T-helper 2 cell treated with Interferon-gamma antibody and Interleukin-4, amounts not matched to agents 5 μg/mL and 100 μg/mL, for 36 hours (primary cell): ENCODE data around the gene KLHL22.

Experiments used
- DNase-seq: peaks from one replicate; pipeline ENCODE4 v3.0.0; 2021; ENCODE audit warnings: low spot score
- H3K27ac Mint-ChIP-seq: one replicate; pipeline ENCODE4 v1.8.0; 2021; ENCODE audit warnings: mild to moderate bottlenecking, mixed read lengths
- H3K27me3 Mint-ChIP-seq: one replicate; pipeline ENCODE4 v1.8.0; 2021; ENCODE audit warnings: low read depth, mixed read lengths
- H3K36me3 Mint-ChIP-seq: one replicate; pipeline ENCODE4 v1.8.0; 2021; ENCODE audit warnings: low read depth, mixed read lengths
- H3K4me1 Mint-ChIP-seq: one replicate; pipeline ENCODE4 v1.8.0; 2021; ENCODE audit warnings: low read depth, mixed read lengths
- H3K4me3 Mint-ChIP-seq: one replicate; pipeline ENCODE4 v1.8.0; 2022; ENCODE audit warnings: mild to moderate bottlenecking, moderate library complexity, mixed read lengths
- H3K9me3 Mint-ChIP-seq: one replicate; pipeline ENCODE4 v1.8.0; 2021; ENCODE audit warnings: mixed read lengths

Gene KLHL22

DNA sequence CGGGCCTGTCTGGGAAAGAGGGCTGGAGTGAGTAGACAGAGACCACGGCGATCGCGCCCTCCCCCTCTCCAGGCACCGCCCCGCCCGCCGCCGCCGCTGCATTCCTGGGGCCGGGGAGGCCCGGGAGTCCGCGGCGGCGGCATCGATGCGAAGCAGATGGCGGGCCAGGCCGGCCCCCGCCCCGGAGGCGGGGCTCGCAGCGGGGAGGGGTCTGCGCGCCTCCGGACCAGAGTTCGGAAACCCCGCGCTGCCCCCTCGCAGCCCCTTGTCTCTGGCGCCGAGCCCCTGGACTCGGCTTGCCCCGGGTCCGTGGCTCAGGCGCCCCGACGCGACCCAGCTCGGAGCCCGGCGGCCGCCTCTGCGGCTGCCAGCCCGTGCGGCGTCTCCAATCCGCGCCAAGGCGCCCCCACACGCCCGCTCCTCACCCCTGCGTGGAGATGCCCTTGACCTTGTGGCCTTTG is 59.3 kb downstream of the KLHL22 start:
- no peak for DNase-seq
- H3K4me3 Mint-ChIP-seq: peak overlapping the region; percentile 67
- H3K4me1 Mint-ChIP-seq: peaks cover 6% of the 10 kb centered on the region
- no peak overlapping the region for H3K27ac Mint-ChIP-seq
- H3K36me3 Mint-ChIP-seq: peaks cover 8% of the 10 kb centered on the region
- H3K9me3 Mint-ChIP-seq: no peaks in the 10 kb centered on the region
- H3K27me3 Mint-ChIP-seq: peaks cover 66% of the 10 kb centered on the region

DNA sequence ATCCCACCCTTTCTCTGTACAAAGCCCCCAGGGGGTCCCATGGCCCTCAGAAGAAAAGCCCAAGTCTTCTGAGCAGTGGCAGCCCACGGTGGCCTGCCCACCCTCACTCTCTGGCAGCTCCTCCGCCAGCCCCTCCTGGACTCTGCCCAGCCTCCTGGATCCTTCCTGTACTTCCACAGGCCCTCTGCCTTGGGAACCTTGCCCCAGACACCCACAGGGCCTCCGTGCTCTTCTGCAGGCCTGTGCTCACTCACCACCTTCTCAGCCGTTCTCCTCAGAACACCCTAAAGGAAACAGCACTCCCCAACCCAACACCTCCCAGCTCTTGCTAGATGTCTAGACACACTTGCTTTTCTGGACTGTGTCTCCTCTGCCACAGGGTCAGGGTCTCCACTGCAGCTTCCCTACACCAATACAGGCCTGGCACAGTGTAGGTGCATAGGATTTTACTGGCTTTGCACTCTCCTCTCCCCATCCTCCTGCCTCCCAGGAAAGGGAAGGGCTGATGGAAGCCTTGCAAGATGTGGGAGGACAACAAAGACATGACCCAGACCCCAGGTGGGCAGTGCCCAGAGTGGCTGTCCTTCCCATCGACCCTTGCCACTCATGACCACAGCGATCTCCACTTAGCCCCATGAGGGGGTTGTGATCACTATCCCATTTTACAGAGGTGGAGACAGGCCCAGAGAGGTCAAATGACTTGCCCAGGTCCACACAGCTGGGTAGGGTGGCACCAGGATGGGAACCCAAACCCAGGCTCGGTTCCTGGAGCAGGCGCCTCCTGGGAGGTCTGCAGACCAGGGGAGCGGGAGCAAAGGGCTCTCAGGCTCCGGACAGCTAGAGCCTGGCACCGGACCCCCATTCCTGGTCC is 59.9 kb downstream of the KLHL22 start:
- peaks cover 8% of the 10 kb centered on the region for H3K36me3 Mint-ChIP-seq
- H3K4me3 Mint-ChIP-seq: no peak overlapping the region
- H3K27ac Mint-ChIP-seq: no peak overlapping the region
- peaks cover 68% of the 10 kb centered on the region for H3K27me3 Mint-ChIP-seq
- H3K4me1 Mint-ChIP-seq: peaks cover 6% of the 10 kb centered on the region
- DNase-seq: no peak
- H3K9me3 Mint-ChIP-seq: no peaks in the 10 kb centered on the region

DNA sequence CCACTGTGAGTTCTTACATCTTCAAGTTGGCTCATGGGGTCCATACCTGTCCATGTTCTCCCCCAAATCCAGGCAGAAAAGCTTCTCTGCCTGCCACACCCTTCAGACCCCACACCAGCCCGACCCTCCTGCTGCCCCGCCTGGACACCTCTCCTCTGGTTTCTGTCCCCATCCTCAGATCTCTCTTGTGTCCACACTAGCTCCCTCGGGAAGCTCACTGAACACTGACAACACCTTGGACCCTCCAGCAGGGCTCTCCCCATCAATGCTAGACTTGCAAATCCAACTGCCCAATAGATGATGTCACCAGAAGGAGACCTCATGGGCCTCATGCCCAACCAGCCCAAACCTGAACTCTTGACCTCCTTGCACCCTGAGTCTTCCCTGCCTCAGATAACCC is 60.8 kb downstream of the KLHL22 start:
- H3K4me3 Mint-ChIP-seq: no peak overlapping the region
- DNase-seq: no peak
- peaks cover 8% of the 10 kb centered on the region for H3K36me3 Mint-ChIP-seq
- H3K9me3 Mint-ChIP-seq: no peaks in the 10 kb centered on the region
- no peak overlapping the region for H3K27ac Mint-ChIP-seq
- peaks cover 6% of the 10 kb centered on the region for H3K4me1 Mint-ChIP-seq
- H3K27me3 Mint-ChIP-seq: peaks cover 73% of the 10 kb centered on the region

DNA sequence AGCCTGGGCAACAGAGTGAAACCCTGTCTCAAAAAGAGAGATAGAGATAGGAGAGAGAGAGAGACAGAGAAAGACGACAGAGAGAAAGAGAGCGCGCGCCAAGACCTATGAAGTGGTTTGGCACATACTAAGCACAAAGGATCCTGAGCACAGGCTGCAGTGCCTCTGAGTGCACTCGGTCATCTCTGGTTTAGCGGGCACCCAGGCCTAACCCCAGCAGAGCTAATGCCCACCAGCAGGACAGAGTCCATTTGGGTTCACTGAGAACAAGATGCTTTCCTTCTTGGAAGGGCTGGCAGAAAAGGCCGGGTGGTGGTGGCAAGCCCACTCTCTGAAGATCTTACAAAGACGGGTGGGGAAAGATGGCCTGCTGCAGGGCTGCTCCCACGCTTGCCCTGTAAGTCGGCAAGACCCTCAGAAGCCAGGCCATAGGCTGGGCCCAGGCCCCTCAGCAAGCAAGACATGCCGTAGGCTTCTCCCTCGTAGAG is 61.3 kb downstream of the KLHL22 start:
- no peaks in the 10 kb centered on the region for H3K9me3 Mint-ChIP-seq
- no peak overlapping the region for H3K4me3 Mint-ChIP-seq
- H3K27ac Mint-ChIP-seq: no peak overlapping the region
- DNase-seq: no peak
- H3K27me3 Mint-ChIP-seq: peaks cover 70% of the 10 kb centered on the region
- peaks cover 6% of the 10 kb centered on the region for H3K4me1 Mint-ChIP-seq
- peaks cover 5% of the 10 kb centered on the region for H3K36me3 Mint-ChIP-seq

DNA sequence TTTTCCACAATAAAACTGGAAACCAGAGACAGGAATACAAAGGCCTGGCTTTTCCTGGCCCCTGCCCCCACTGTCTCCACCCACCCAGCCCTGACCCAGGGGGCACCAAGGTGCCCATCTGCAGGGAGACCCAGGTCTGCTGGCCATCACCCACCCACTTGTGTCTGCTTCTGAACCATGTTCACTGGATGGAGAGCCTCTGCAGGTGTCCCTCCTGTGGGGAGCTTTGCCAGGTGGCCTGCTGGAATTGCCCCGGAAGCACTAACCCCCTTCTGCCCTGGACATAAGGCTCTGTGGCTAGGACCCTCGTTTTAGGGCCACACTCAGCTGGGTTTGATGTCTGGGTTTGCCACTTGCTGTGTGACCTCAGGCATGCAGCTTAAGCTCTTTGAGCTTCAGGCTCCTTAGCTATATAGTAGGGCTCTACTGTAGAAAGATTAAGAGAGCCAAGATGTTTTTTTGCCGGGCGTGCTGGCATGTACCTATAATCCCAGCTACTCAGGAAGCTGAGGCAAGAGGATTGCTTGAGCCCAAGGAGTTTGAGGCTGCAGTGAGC is 61.8 kb downstream of the KLHL22 start:
- DNase-seq: no peak
- no peak overlapping the region for H3K27ac Mint-ChIP-seq
- H3K9me3 Mint-ChIP-seq: no peaks in the 10 kb centered on the region
- peaks cover 10% of the 10 kb centered on the region for H3K4me1 Mint-ChIP-seq
- no peak overlapping the region for H3K4me3 Mint-ChIP-seq
- peaks cover 6% of the 10 kb centered on the region for H3K36me3 Mint-ChIP-seq
- peaks cover 69% of the 10 kb centered on the region for H3K27me3 Mint-ChIP-seq

DNA sequence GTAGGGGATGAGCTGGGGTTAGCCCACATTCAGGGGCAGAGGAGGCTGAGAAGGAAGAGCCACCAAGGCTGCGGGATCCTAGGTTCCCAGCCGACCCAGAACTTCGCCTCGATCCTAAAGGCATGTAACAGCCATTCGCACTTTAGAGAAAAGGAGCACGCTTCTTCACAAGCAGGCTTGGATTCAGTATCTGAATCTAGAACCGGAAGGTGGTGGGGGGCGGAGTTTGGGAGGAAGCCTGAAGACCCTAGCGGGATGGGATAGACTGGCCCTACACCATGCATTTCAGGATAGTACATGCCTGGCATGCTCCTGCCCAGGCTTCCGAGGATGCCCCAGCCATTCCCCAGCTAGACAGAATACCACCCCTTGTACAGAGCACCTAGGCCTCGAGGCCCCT is 62.4 kb downstream of the KLHL22 start:
- no peak overlapping the region for H3K27ac Mint-ChIP-seq
- no peaks in the 10 kb centered on the region for H3K9me3 Mint-ChIP-seq
- H3K36me3 Mint-ChIP-seq: peaks cover 3% of the 10 kb centered on the region
- no peak overlapping the region for H3K4me3 Mint-ChIP-seq
- DNase-seq: no peak
- H3K27me3 Mint-ChIP-seq: peaks cover 68% of the 10 kb centered on the region
- peaks cover 10% of the 10 kb centered on the region for H3K4me1 Mint-ChIP-seq

DNA sequence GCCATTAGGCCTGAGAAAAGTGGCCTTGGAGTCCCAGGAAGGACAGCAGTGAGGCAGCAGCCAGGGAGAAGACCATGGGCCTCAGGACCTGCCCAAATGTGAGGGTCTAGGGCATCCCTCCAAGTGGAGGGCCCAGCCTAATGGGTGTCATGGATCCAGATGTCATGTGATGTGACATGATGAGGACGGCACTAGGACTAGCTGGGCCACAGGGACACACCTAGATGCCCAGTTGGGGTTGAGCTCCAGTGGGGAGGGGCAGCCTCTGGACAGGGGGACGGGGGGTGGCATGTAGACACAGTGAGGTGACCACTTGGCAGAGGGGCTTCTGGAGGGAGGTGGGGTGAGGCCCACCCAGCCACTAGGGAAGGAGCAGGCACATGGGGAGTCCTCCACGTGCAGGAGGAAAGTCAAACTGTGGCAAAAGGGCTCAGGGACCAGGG is 63.3 kb downstream of the KLHL22 start:
- Mint-ChIP-seq H3K27ac (no peak overlapping the region), H3K36me3 (peaks cover 3% of the 10 kb centered on the region), H3K9me3 (no peaks in the 10 kb centered on the region), H3K4me3 (peak overlapping the region; percentile 69), H3K27me3 (peaks cover 70% of the 10 kb centered on the region), H3K4me1 (peaks cover 10% of the 10 kb centered on the region)
- DNase-seq: no peak

DNA sequence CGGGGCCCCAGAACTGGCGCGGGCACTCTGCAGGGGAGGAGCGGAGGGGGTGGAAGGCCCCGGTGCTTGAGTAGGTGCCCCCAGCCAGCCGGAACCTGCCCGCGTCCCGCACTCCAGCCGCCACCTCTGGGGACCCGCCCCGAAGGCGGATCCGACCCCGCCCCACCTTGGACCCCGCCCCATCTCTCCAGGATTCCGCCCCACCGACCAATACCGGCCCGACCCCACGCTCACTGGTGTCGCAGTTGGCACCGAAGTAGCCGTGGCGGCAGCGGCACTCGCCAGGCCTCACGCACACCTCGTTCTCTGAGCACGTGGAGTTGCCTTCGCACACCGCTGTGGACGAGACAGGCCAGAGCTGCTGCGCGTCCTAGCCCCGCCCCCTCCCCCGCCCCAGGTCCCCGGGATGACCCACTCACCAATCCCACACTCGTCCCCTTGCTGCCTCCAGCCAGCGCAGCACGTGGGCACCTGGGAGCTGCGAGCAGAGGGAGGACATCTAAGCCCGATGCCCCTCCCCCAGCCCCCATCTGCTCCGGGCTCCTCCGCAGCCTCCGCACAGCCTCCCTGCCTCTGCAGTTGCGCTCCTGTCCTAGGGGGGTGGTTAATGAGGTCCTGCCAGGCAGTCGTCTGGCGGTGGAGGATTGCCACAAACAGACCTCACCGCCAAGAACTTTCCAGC is 63.9 kb downstream of the KLHL22 start:
- no peak for DNase-seq
- Mint-ChIP-seq H3K9me3 (no peaks in the 10 kb centered on the region), H3K4me1 (peaks cover 6% of the 10 kb centered on the region), H3K27ac (no peak overlapping the region), H3K4me3 (peak overlapping the region; percentile 69), H3K36me3 (peaks cover 3% of the 10 kb centered on the region), H3K27me3 (peaks cover 70% of the 10 kb centered on the region)

DNA sequence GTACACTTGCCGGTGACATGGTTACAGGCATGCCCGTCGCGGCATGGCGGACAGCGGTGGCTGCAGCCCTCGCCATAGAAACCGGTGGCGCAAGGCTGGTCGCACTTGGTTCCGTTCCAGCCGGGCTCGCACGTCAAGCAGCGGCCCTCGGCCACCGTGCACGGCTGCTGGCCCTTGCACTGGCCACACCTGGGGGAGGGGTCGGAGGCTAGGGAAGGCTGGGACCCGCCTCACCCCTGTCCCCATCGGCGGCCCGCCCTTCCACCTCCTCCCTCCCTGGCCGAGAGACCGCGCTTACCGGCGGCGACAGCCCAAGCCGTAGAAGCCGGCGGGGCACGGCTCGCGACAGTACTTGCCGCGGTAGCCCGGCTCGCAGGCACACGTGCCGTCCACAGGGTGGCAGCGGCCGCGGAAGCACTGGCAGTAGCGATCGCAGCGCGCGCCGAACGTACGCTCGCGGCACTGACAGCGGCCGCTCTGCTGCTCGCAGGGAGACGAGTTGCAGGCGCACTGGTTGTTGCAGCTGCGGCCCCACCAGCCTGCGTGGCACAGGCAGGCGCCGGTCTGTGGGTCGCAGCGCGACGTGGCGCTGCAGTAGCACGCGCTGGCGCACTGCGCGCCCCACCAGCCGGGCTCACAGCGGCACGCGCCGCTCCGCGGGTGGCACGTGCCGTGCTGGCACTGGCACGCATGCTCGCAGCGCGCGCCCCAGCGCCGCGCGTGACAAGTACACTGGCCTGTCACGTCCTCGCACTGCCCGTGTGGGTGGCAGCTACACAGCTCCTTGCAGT is 64.7 kb downstream of the KLHL22 start:
- peaks cover 71% of the 10 kb centered on the region for H3K27me3 Mint-ChIP-seq
- no peaks in the 10 kb centered on the region for H3K9me3 Mint-ChIP-seq
- peaks cover 6% of the 10 kb centered on the region for H3K4me1 Mint-ChIP-seq
- peak overlapping the region; percentile 60 for H3K4me3 Mint-ChIP-seq
- no peak overlapping the region for H3K27ac Mint-ChIP-seq
- DNase-seq: peak; percentile 49
- H3K36me3 Mint-ChIP-seq: peaks cover 3% of the 10 kb centered on the region

DNA sequence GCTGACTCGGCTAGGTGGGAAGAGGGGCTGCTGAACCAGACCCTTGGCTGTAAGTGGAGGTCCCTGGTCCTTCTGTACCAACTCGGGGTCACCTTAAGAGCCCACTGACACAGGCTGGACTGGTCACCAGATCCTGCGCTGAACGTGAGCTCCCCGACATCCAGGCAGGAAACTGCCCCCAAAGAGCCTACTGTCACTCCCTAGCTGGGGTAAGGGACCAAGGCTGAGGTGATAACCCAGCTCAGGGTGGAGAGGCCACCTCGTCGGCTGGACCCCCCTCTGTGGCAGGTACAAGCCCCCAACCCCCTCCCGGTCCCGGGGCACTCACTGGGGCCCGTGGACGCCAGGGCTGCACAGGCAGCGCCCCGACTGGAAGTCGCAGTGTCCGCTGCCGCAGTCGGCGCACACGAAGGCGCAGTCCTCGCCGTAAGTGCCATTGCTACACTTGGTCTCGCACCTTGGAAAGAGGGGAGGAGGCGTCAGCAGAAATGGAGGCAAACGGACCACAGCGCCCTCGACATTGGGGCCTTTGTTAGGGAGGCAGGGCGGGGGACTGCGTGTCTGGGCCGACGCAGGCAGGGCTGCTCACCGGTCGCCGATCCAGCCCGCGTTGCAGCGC is 65.4 kb downstream of the KLHL22 start:
- Mint-ChIP-seq H3K9me3 (no peaks in the 10 kb centered on the region), H3K27me3 (peaks cover 64% of the 10 kb centered on the region), H3K4me3 (peak overlapping the region; percentile 90), H3K4me1 (peaks cover 6% of the 10 kb centered on the region), H3K36me3 (peaks cover 3% of the 10 kb centered on the region), H3K27ac (no peak overlapping the region)
- DNase-seq: no peak

DNA sequence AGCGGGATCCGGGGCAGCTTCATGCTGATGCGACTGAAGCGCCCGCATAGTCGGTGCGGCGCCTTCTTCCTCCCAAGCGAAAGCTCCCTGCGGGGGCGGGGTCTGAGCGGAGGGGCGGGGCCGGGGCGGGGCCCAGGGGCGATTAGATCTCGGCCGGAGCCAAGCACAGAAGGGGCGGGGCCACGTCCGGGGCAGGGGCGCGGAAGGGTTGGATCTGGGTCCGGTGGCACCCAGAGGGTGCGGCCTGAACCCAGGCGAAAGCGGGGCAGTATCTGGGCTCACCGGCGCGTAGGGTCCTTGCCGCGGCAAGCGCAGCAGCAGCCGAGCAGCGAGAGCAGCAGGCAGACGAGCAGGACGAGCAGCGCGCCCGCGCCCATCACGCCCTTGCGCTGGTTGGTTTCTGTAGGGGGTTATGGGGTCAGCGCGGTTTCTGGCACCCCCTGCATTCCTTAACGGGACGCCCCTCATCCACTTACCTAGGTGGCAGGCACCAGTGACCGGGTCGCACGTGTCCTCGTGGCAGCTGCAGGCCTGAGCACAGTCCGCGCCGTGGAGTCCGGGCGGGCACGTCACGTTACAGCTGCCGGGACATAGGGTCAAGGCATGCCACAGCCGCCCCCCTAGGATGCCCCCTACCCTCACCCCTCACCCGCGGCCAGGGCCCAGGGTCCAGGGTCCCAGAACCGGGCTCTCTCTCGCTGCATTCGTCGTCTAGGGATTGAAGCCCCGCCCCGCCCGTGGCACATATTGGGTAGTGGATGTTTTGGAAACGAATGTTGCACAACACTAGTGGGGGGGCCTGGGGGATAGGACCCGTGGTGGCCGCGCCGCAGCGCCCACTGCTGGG is 66.1 kb downstream of the KLHL22 start:
- H3K4me3 Mint-ChIP-seq: peak overlapping the region; percentile 90
- DNase-seq: peak; percentile 74
- H3K4me1 Mint-ChIP-seq: peaks cover 6% of the 10 kb centered on the region
- no peaks in the 10 kb centered on the region for H3K9me3 Mint-ChIP-seq
- peak overlapping the region; percentile 64 for H3K27ac Mint-ChIP-seq
- peaks cover 60% of the 10 kb centered on the region for H3K27me3 Mint-ChIP-seq
- peaks cover 3% of the 10 kb centered on the region for H3K36me3 Mint-ChIP-seq

DNA sequence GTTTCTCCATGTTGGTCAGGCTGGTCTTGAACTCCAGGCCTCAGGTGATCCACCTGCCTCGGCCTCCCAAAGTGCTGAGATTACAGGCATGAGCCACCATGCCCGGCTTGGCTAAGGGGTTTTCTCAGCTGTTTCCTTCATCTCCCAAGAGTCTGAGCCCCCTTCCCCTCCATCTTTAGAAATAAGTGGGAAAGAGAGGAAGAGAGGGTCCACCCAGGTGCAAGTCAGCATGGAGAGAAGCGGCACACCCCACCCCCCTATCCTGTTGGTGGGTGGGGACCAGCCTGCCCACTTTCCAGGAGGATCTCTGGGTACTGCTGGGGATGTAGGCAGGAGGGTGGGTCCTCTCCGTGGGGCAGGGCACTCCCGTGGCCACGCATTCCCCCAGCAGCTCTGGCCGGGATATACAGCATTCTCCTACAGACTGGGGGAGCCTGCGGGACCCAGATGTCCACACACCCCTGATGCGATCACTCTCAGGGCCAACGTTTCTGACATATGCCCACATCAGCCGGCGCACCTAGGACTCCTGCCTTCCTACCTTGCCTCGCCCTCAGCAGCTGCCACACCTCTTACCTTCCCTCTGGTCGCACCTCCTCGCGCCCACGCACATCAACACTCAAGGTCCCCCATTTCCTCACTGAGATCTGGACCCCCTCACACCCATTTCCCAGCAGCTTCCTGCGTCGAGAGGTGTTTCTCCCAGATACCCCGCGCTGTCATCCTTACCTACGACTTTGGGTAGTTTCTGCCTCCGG is 66.9 kb downstream of the KLHL22 start:
- peak overlapping the region; percentile 64 for H3K27ac Mint-ChIP-seq
- peaks cover 55% of the 10 kb centered on the region for H3K27me3 Mint-ChIP-seq
- H3K4me1 Mint-ChIP-seq: peaks cover 6% of the 10 kb centered on the region
- H3K9me3 Mint-ChIP-seq: no peaks in the 10 kb centered on the region
- H3K4me3 Mint-ChIP-seq: peak overlapping the region; percentile 90
- no peak for DNase-seq
- peaks cover 3% of the 10 kb centered on the region for H3K36me3 Mint-ChIP-seq
